ENCODE data around the gene SELENOV. TPM values are rescaled to one million over a fixed set of nuclear protein-coding genes. Genes with fewer than 3 reads are reported as not detected.
A peak's percentile ranks its signal among the peaks of the same experiment; 100 is the strongest.

The SELENOV gene
- total and polyA plus RNA-seq, 9 of the 15 experiments (the other 6 are each of a cell fraction or from before 2014, with no cell fraction given), result 0.04 to 0.09 (median 0.06) TPM; not detected in 4

- TF ChIP-seq ZNF347 (CRISPR knock-in tag; IDR thresholded peaks at IDR 0.05; ENCODE audit: low read depth) (no peak), SNAPC5 (CRISPR knock-in tag; IDR thresholded peaks at IDR 0.05) (no peak), PRPF4 (IDR thresholded peaks at IDR 0.05; ENCODE audit: insufficient read depth, low read depth, low read length, poor library complexity, severe bottlenecking) (no peak), TOE1 (IDR thresholded peaks at IDR 0.05; ENCODE audit: borderline replicate concordance) (0 out of 2 replicates have a peak, but pooled peaks have one; percentile 19), TOE1 (CRISPR knock-in tag; IDR thresholded peaks at IDR 0.05; ENCODE audit: borderline replicate concordance, low read depth) (no peak), POLR3G (IDR thresholded peaks at IDR 0.05; ENCODE audit: extremely low read depth, insufficient read length, insufficient replicate concordance) (no peak), CTBP1 (IDR thresholded peaks at IDR 0.05; ENCODE audit: borderline replicate concordance) (0 out of 2 replicates have a peak, but pooled peaks have one; percentile 22), SRSF7 (optimal IDR thresholded peaks at IDR 0.05; ENCODE audit: low read depth, low read length) (no peak), TFAM (CRISPR knock-in tag; conservative IDR thresholded peaks at IDR 0.05) (no peak), ZNF384 (IDR thresholded peaks at IDR 0.05; ENCODE audit: low read depth, low read length) (no peak), ZBTB26 (CRISPR knock-in tag; IDR thresholded peaks at IDR 0.05) (no peak), HSF4 (CRISPR knock-in tag; IDR thresholded peaks at IDR 0.05; ENCODE audit: borderline replicate concordance) (no peak), SP2 (IDR thresholded peaks at IDR 0.05; ENCODE audit: extremely low read depth, low read depth, low read length, poor library complexity, severe bottlenecking) (no peak), E2F8 (IDR thresholded peaks at IDR 0.05; ENCODE audit: low read depth, partially characterized antibody) (no peak), CSDE1 (IDR thresholded peaks at IDR 0.05) (no peak), ARID2 (IDR thresholded peaks at IDR 0.05) (peak; percentile 41; the same call in 1 of the 2 replicates), RB1 (IDR thresholded peaks at IDR 0.05; ENCODE audit: low read depth) (peak; percentile 87), HDAC2 (IDR thresholded peaks at IDR 0.05) (no peak; the same call in 1 of the 2 replicates), SMARCE1 (IDR thresholded peaks at IDR 0.05) (no peak), STAT6 (CRISPR knock-in tag; IDR thresholded peaks at IDR 0.05) (no peak), CBX5 (IDR thresholded peaks at IDR 0.05; ENCODE audit: borderline replicate concordance, low read depth) (no peak), RBM14 (IDR thresholded peaks at IDR 0.05; ENCODE audit: borderline replicate concordance, insufficient read depth, low read depth, low read length) (no peak)
Observed at GRCh38 chr19:39497996-39498797, 16.7 kb upstream of the SELENOV start (continued).

Data from K562 (cell line).